Panc1 (cell line): ENCODE data around the gene PDXDC1.
"Not testable (repeated sequence)": the region's sequence is repeated elsewhere in the genome, so short reads cannot be mapped to it uniquely, and the experiment has no call there.

ENCODE experiments used
- POLR2AphosphoS5 ChIP-seq: IDR thresholded peaks from 2 replicates; pipeline ENCODE4 v1.6.1; 2012; ENCODE audit warnings: mild to moderate bottlenecking, low read depth, low read length, moderate library complexity
- SIN3A ChIP-seq: IDR thresholded peaks from 2 replicates; pipeline ENCODE4 v1.6.1; 2012; ENCODE audit warnings: low read depth, mild to moderate bottlenecking, low read length, moderate library complexity, borderline replicate concordance; ENCODE audit not compliant: insufficient read depth
- TCF7L2 ChIP-seq: IDR thresholded peaks from 2 replicates; pipeline ENCODE4 v1.6.1; 2011; ENCODE audit warnings: mild to moderate bottlenecking, low read depth, low read length, inconsistent platforms
- TF ChIP-seq, protein P1 (sequence below): fragments of 450-650 bp; IDR thresholded peaks from 2 replicates; pipeline ENCODE4 v1.5.1; 2017; ENCODE audit warnings: mild to moderate bottlenecking
- TF ChIP-seq, protein P2 (sequence below), 2 experiments: IDR thresholded peaks; 2 replicates each; pipeline ENCODE4 v1.6.1; 2011 to 2012; ENCODE audit warnings: low read depth in 2 of 2, control low read depth in 1 of 2, low read length in 1 of 2, mild to moderate bottlenecking in 1 of 2, moderate library complexity in 1 of 2; ENCODE audit not compliant: insufficient read depth in 1 of 2

DNA sequence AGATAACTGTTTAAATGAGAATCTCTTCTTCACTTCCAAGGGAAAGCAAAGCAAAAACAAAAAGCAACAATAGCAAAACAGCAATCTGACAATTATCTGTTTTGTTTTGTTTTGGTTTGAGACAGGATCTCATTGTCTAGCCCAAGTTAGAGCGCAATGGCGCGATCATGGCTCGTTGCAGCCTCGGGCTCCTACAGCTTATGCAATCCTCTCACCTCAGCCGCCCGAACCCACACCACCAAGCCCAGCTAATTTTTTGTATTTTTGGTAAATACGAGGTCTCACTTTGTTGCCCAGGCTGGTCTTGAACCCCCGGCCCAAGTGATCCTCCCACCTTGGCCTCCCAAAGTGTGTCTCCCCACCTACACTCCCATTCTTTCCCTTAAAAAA is 121.8 kb downstream of the PDXDC1 start:
- TF ChIP-seq, protein P1, sequence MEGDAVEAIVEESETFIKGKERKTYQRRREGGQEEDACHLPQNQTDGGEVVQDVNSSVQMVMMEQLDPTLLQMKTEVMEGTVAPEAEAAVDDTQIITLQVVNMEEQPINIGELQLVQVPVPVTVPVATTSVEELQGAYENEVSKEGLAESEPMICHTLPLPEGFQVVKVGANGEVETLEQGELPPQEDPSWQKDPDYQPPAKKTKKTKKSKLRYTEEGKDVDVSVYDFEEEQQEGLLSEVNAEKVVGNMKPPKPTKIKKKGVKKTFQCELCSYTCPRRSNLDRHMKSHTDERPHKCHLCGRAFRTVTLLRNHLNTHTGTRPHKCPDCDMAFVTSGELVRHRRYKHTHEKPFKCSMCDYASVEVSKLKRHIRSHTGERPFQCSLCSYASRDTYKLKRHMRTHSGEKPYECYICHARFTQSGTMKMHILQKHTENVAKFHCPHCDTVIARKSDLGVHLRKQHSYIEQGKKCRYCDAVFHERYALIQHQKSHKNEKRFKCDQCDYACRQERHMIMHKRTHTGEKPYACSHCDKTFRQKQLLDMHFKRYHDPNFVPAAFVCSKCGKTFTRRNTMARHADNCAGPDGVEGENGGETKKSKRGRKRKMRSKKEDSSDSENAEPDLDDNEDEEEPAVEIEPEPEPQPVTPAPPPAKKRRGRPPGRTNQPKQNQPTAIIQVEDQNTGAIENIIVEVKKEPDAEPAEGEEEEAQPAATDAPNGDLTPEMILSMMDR, result not testable (repeated sequence)
- TF ChIP-seq, protein P2, sequence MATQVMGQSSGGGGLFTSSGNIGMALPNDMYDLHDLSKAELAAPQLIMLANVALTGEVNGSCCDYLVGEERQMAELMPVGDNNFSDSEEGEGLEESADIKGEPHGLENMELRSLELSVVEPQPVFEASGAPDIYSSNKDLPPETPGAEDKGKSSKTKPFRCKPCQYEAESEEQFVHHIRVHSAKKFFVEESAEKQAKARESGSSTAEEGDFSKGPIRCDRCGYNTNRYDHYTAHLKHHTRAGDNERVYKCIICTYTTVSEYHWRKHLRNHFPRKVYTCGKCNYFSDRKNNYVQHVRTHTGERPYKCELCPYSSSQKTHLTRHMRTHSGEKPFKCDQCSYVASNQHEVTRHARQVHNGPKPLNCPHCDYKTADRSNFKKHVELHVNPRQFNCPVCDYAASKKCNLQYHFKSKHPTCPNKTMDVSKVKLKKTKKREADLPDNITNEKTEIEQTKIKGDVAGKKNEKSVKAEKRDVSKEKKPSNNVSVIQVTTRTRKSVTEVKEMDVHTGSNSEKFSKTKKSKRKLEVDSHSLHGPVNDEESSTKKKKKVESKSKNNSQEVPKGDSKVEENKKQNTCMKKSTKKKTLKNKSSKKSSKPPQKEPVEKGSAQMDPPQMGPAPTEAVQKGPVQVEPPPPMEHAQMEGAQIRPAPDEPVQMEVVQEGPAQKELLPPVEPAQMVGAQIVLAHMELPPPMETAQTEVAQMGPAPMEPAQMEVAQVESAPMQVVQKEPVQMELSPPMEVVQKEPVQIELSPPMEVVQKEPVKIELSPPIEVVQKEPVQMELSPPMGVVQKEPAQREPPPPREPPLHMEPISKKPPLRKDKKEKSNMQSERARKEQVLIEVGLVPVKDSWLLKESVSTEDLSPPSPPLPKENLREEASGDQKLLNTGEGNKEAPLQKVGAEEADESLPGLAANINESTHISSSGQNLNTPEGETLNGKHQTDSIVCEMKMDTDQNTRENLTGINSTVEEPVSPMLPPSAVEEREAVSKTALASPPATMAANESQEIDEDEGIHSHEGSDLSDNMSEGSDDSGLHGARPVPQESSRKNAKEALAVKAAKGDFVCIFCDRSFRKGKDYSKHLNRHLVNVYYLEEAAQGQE (IDR thresholded peaks at IDR 0.05; ENCODE audit: insufficient read depth in 1 of 2, low read depth in 2 of 2, low read length in 1 of 2), result not testable (repeated sequence)
- TF ChIP-seq TCF7L2, POLR2AphosphoS5, SIN3A: not testable (repeated sequence)
